Suppressor macrophage (primary cell): ENCODE results near the gene NCAPH2.
A peak's percentile ranks its signal among the peaks of the same experiment; 100 is the strongest.

Source experiments
- DNase-seq, 4 experiments: peaks; one replicate each; pipeline ENCODE4 v3.0.0-alpha.2; 2020 to 2022

NCAPH2 gene

DNA sequence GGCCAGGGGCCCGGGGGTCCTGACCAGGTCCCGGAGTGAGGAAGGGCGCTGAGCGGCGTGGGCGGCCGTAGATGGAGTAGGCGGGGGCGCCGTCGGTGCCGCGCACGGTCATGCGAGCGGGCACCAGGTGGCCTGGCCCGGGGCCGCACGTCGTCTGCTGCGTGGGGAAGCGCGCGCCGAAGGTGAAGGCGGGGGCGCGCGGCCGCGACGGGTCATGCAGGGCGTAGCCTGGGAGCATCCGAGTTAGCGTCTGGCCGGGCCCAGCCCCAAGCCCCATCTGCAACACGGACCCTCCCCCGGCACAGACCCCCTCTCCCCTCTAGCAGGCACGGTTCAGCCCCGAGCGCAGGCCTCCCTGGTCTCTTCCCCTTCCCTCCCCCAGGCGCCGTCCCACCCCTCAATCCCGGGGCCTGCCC is 23.5 kb downstream of the NCAPH2 start:
- DNase-seq: peak; percentile 87 to 94 (median 89)

DNA sequence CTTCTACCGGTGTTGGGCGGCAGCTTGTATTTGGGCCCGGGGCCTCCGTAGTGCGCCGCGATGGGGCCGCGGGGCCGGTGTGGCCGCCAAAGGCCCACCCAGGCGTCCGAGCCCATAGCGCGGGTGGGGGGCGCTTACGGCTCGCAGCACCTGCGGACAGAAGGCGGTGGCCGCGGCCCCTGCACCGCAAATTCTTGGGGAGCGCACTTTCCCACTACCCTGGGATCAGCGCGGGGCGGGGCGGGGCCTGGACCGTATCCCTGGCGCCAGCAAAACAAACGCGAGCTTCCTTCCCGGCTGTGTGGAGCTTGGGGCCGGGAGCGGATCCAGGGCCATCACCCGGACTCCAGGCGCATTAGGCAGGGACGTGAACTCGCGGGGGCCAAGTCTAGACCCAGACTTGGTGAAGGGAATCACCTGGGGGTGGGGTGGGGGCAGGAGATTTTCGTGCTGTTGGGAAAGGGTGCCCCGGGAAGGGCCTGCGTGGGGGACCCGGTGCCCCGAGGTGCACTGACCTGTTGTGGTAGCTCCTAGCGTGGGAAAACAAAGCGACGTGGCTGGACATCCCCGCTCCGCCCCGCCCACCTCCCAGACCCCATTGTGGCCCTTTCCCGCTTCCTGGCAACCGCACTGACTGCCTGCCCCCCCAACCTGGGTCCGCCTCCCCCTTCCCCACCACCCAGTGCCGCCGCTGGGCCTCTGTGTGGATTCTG is 24.1 kb downstream of the NCAPH2 start:
- peak; percentile 67 to 88 (median 76) for DNase-seq

DNA sequence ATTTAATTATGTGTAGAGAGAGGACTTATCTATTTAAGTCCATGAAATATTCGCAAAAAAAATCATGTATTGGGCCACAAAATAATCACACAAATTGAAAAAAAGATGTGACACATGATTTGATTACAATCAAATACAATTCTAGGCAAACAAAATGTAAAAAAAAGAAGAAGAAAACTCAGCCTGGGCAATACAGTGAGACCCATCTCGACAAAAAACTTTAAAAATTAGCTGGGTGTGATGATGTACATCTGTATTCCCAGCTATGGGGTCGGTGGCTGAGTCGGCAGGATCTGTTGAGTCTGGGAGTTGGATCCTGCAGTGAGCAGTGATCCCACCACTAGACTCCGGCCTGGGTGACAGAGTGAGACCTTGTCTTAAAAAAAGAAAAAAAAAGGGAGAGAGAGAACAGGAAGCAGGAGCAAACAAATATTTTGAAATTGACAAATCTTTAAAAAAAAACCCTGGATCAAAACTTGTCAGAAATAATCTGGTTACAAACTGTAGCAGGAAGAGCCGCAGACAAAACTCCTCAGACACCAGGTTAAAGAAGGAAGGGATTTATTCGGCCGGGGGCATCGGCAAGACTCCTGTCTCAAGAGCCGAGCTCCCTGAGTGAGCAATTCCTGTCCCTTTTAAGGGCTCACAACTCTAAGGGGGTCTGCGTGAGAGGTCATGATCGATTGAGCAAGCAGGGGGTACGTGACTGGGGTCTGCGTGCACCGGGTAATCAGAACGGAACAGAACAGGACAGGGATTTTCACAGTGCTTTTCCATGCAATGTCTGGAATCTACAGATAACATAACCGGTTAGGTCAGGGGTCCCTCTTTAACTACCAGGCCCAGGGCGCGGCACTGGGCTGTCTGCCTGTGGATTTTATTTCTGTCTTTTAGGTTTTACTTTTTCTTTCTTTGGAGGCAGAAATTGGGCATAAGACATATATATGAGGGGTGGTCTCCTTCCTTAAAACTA is 25.1 kb downstream of the NCAPH2 start:
- peak in 2 of 4 experiments; percentile 34 to 40 for DNase-seq

DNA sequence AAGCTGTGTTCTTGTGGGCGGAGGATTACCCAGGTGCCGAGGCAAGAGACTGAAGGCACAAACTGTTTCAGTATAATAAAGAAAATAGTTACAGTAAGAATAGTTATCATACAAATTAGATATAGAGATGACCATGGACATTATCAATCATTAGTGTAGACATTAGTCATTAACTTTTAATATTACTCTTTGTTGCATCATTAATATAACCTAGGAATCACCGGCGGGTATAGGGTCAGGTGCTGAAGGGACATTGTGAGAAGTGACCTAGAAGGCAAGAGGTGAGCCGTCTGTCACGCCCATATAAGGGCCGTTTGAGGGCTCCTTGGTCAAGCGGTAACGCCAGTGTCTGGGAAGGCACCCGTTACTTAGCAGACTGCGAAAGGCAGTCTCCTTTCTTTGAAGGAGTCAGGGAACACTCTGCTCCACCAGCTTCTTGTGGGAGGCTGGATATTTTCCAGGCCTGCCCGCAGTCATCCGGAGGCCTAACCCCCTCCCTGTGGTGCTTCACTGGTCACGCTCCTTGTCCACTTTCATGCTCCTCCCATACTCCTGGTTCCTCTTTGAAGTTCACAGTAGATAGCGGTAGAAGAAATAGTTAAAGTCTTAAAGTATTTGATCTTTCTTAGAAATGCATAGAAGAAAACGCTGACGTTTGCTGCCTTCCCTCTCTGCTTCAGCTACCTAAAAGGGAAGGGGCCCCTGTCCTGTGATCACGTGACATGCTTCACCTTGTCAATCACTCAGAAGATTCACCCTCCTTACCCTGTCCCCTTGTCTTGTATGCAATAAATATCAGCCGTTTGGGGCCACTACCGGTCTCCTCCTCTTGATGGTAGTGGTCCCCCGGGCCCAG is 26.1 kb downstream of the NCAPH2 start:
- DNase-seq: peak; percentile 70 to 86 (median 82)

DNA sequence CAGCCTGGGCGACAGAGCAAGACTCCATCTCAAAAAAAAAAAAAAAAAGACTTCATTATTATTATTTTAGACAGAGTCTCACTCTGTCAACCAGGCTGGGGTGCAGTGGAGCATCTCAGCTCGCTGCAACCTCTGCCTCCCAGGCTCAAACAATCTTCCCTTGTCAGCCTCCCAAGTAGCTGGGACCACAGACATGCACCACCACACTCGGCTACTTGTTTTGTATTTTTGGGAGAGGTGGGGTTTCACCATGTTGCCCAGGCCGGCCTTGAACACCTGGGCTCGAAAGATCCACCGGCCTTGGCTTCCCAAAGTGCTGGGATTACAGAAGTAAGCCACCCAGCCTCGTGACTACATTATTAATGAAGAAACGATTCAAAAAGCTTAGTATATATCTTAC is 27.1 kb downstream of the NCAPH2 start:
- DNase-seq: peak in 1 of 4 experiments; percentile 18

DNA sequence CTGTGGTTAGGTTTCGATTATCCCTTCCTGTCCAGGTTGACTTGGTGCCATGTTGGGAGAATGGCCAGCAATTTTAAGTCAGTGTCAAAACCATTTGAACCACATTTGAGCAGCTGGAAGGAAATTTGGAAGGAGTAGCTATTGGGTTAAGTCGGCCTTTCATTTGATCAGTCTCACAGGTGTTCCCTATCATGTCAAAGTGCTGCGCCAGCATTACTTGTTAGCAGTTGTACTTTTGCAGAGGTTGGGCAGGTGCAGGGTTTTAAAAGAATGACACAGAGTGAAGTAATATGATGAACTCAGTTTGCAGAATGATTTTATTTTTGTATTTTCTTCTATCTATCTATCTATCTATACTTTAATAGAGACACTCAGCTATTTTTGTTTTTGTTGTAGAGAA is 28.2 kb downstream of the NCAPH2 start:
- no peak for DNase-seq

DNA sequence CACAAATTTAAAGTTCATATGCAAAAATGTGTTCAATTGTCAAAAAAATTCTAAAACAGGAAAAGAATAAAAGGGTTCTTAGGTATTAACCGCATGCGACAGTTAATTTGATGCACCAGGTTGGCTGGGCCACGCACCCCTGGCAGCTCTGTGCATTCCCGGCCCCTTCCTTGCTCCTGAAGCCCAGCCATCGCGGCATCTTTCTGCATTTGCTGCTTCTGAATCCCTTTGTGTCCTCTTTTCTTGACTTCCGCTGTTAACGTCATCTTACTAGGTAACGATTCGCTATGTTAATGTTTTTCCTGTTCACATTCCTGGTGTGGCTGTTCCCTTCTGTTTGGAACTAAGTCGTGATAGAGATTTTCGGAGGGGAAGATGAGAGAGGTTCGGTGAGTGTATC is 29.7 kb downstream of the NCAPH2 start:
- peak in 2 of 4 experiments; percentile 24 to 41 for DNase-seq

DNA sequence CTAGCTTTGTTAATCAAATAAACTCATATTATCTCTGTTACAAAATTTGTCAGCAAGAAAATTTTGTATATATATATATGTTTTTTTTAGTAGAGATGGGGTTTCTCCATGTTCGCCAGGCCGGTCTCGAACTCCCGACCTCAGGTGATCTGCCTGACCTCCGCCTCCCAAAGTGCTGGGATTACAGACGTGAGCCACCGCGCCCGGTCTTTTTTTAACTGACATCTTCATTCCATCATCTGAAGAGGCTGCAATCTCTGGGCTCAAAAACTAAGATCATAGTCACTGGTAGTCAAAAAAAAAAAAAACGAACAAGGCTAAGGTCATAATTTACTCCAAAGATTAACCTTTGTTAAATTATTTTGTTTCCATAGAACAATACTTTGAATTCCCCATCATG is 32.4 kb downstream of the NCAPH2 start:
- DNase-seq: peak in 1 of 4 experiments; percentile 28

DNA sequence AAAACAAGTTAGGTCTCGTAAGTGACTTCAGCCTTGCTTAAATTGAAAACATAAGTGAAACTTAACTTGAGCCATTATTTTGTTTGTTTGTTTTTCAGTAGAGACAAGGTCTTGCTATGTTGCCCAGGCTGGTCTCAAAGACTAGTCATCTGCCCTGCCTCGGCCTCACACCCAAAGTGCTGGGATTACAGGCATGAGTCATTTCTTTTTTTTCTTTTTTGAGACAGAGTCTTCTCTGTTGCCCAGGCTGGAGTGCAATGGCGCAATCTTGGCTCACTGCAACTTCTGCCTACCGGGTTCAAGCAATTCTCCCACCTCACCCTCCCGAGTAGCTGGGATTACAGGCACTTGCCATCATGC is 33.6 kb downstream of the NCAPH2 start:
- DNase-seq: peak; percentile 84 to 95 (median 90)

DNA sequence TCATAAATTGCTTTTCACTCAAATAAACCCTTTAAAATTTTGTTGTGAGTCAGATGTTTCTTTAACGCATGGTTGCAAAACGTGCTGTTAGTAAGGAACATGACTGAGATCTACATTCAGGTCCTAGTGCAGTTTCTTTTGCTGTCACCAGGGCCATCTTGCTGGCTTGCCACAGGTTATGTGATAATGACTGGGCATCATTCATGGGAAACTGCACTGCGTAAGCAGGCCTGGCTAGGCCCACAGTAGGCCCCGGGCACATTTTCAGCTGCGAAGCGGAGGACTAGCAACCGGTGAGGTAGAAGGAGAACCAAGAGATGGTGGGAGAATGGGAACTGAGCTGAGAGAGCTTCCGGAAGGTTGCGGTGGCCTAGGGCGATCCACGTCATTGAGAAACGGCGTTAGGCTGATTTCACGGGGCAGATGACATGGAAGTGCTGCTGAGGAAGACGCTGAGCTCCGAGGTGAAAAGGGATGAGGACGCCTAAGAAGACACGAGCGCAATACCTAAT is 34.4 kb downstream of the NCAPH2 start:
- peak; percentile 94 to 98 (median 96) for DNase-seq

DNA sequence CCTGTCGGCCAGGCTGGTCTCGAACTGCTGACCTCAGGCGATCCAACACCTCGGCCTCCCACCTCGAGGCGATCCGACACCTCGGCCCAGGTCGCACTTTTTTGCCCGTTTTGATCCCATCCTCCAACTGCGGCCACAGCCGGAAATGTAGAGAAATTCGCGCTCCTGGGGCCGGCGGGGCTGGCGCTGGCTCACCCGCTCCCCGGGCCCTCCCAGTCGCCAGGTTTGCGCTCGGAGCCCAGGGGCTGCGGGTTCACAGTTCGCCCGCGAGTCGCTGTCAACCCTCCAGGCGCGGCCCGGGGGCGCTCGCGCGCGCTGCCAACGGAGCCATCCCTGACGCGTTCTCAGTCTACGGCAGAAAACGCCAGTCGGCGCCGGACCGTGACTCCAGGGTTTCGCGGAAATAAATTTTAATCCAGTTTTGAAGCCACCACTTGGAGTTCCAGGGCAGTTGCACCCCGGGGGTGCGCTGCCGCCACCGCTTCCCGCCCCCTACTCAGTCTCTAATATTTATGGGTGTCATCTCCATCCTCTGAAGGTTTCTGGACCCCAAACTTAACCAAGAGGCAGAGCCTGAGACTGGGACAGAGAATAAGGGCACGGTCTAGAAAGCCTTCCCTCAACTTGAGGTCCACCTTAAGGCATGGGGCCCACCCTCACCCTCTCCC is 36.2 kb downstream of the NCAPH2 start:
- peak; percentile 81 to 93 (median 88) for DNase-seq

DNA sequence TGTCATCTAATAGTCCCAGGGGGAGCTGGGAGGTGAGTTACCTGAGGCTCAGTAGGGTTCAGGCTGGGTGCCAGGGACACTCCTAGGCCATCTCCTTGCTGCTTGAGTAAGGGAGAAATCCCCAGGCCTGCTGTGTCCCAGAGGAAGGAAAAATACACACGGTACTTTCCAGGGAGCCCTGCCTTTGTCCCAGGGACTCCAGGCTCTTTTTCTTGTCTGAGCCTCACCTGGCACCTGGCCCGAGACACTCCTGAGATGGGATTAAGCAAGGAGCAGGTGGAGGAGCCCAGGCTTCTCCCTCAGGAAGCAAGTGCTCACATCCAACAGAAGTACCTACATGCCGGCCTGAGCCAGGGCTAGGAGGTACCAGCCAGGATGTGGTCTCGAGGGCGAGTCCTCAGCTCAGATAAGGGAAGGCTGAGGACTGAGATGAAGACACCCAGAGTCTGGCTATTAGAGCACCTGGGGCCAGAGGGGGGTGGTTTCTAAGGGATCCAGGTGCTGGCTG is 36.8 kb downstream of the NCAPH2 start:
- no peak for DNase-seq

DNA sequence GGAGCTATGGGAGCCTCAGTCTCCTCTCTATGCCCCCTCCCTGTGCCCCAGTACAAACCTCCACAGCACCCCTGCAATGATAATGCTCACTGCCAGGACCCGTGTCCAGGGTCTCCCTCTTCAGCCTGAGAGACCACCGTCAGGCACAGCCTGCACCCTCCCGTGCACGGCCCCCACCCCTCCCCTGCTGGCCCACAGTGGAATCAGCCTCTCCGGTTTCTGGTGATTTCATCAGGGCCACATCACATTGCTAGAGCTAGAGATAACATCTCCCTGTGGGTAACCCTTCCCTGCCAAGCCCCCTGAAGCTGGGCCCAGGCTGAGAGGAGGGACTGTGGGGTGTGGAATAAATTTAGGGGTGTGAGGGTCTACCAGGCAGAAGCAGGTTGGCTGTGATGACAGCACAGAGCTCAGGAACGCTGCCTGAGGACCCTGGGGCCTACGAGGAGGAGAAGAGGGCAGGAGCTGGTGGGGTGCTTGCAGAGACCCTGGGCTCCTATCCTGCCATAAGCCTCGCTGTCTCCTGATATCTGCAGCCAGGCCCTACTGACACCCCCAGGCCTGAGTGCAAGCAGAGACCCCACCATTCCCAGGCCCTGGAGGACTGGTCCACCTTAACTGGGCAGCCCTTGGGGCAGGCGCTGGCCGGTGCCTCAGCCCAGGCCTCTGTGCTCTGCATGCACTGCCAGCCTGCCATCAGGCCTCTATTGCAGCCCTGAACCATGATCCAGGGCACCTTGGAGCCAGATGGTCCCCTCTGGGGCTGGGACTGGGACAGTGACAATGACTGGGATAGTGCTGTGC is 37.7 kb downstream of the NCAPH2 start, which contains the start of gene KLHDC7B:
KLHDC7B (plus strand) TSS at position 378 of the 804 bp plus-strand sequence; CDS start at position 723, 345 bp downstream.
- DNase-seq: no peak

DNA sequence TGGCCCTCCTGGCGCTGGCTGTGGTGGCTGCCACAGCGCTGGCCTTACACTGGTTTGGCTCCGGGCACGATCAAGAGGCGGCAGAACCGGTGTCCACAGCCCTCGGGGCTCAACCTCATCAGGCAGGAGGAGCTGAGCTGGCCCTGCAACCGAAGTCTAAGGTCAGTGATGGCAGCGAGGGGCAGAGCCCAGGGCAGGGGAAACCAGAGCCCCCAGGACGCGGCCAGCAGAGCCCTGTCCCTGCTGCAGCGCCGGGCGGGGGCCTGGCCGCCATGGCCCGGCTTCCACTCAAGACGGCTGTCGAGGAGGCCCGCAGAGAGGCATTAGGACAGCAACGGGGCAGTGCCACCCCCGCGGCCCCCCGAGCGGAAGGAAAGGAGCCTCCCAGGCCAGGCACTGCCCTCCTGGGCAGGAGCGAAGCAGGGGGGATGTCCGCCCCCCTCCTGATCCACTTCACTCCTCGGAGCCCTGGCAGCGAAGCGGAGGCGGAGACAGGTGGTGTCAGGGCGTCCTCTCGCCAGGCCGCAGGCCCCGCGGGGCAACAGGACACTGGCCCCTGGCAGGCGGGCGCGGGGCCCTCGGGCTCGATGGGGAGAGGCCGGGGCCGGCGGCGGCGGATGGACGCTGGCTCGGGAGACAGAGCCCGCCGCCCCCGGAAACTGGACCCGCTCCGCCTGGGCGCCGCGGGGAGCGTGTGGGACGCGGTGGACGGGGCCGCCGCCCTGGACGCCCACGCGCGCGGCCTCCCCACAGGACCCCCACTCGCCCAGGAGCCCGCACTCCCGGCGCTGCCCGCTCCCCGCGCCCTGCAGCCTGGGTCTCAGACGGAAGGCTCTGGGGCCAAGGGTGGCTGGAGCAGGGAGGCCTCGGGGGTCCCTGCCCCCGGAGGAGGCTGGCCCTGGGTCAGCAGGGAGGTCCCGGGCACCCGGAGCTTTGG is 38.6 kb downstream of the NCAPH2 start:
- DNase-seq: no peak

DNA sequence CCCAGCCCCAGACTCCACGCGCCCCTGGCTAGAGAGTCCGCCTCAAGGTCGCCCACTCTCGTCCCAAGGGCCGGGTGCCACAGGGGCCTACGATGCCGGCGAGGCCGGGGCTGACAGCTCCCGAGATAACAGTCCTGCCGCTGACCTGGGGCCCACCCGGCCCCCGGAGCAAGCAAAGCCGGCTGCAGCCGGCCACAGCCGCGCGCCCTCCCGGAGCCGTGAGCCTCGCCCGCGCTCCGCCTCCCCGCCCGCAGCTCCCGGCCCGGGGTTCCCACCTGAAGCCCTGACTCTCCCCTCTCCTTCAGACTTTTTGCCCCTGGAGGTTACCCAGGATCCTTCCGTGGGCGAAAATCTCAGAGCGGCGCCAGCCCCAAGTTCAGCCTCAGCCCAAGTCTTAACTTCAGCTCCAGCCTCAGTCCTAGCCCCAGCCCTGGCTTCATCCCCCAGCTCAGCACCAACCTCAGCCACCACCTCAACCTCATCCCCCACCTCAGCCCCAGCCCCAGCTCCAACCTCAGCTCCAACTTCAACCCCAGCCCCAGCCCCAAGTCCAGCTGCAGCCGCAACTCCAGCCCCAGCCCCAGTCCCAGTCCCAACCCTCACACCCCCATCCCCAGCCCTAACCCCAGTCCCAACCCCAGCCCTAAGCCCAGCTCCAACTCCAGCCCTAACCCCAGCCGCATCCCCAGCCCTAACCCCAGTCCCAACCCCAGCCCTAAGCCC is 39.4 kb downstream of the NCAPH2 start:
- no peak for DNase-seq

DNA sequence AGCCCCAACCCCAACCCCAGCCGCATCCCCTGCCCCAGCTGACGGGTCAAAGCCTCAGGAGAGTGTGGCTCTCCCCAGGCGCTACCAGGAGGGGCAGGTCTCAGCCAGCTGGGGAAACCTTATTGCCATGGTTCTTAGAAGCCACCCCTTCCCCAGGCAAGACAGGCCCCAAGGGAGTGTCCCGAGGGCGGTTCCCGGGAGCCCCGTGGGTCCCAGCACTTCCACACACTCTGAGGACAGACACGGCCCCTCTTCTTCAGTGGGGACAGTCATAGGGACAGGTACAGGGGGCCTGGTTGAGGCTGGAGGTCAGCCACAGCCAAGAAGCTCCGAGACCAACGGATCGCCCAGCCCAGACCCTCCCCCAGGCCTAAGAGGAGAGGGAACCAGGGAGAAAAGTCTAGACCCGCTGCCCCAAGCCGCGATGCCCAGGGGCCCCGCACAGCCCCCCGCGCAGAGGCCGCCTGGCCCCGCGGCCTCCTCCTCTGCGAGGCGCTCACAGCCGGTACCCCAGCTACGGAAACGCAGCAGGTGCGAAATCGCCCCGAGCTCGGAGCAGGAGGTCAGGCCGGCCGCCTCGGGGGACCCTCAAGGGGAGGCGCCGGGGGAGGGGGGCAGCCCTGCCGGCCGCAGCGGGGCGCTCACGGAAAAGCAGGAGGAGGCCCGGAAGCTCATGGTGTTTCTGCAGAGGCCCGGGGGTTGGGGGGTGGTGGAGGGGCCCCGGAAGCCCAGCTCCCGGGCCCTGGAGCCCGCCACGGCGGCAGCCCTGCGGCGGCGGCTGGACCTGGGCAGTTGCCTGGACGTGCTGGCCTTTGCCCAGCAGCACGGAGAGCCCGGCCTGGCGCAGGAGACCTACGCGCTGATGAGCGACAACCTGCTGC is 40.3 kb downstream of the NCAPH2 start:
- DNase-seq: peak in 2 of 4 experiments; percentile 32 to 42
